Esophagus muscularis mucosa (tissue), 4 donors: ENCODE results near the gene DGKB. TPM values are rescaled to one million over a fixed set of nuclear protein-coding genes. Genes with fewer than 3 reads are reported as not detected.

Experiments used
- DNase-seq: peaks from one replicate; pipeline ENCODE4 v3.0.0-alpha.2; 2017; ENCODE audit errors: extremely low spot score
- H3K27ac ChIP-seq, 4 donors: fragments of 200-600 bp; sonication (generic); replicated peaks in 1 of 4; 1 replicate in 3 of 4; 2 replicates in 1 of 4; pipeline ENCODE4 v1.5.1; 2016 to 2019; ENCODE audit warnings: mild to moderate bottlenecking in 1 of 4
- H3K27me3 ChIP-seq, 4 donors: fragments of 200-600 bp; sonication (generic); one replicate each; pipeline versions ENCODE4 v1.5.1 to v1.6.0; 2016 to 2019
- H3K36me3 ChIP-seq, 4 donors: fragments of 200-600 bp; sonication (generic); one replicate each; pipeline ENCODE4 v1.5.1; 2016 to 2019
- H3K4me1 ChIP-seq, 4 donors: fragments of 200-600 bp; sonication (generic); one replicate each; pipeline ENCODE4 v1.5.1; 2016 to 2019
- H3K4me3 ChIP-seq, 4 donors: fragments of 200-600 bp; sonication (generic); 1 replicate in 2 of 4; 2 replicates in 2 of 4; pipeline ENCODE4 v1.5.1; 2016 to 2019; ENCODE audit warnings: mild to moderate bottlenecking in 4 of 4, moderate library complexity in 1 of 4
- H3K9me3 ChIP-seq, 4 donors: fragments of 200-600 bp; sonication (generic); 1 replicate in 3 of 4; 2 replicates in 1 of 4; pipeline ENCODE4 v1.5.1; 2016 to 2019
- EP300 ChIP-seq: sonication (generic); formaldehyde crosslinking; IDR thresholded peaks from one replicate; pipeline ENCODE4 v1.6.1; 2017; ENCODE audit warnings: antibody characterized with exemption
- POLR2A ChIP-seq: fragments of 450-650 bp; IDR thresholded peaks from one replicate; pipeline ENCODE4 v1.6.1; 2017; ENCODE audit warnings: antibody characterized with exemption, moderate library complexity, mild to moderate bottlenecking, low read depth
- POLR2AphosphoS5 ChIP-seq, 2 donors: sonication (generic); formaldehyde crosslinking; IDR thresholded peaks; one replicate each; pipeline ENCODE4 v1.6.1; 2017; ENCODE audit warnings: antibody characterized with exemption in 2 of 2
- whole genome bisulfite sequencing: methylation state at CpG from one replicate; pipeline ENCODE4 v1.1.5; 2018; 5-methylcytosine and 5-hydroxymethylcytosine counted together
- intact Hi-C: fragments of 100-400 bp; cut with DNase I; formaldehyde crosslinking; loops from one replicate; pipeline ENCODE4 v1.15.1; 2023
- total RNA-seq, 4 donors: library from RNA; depleted of rRNA; stranded (reverse); fragments of >200 nt; gene quantifications; one replicate each; pipeline versions ENCODE4 v1.1.0 to v1.2.1, GENCODE V29; 2016
- TF ChIP-seq, protein P1 (sequence below), 3 experiments: fragments of 200-600 bp in 2 of 3; fragments of 450-650 bp in 1 of 3; sonication (generic) in 2 of 3; IDR thresholded peaks; one replicate each; pipeline ENCODE4 v1.5.1; 2017 to 2019; ENCODE audit warnings: antibody characterized with exemption in 3 of 3, mild to moderate bottlenecking in 2 of 3, moderate library complexity in 1 of 3

The DGKB gene
- total RNA-seq, 4 donors from 2014 or later = 10.4 to 18.5 (median 16.0) TPM

DNA sequence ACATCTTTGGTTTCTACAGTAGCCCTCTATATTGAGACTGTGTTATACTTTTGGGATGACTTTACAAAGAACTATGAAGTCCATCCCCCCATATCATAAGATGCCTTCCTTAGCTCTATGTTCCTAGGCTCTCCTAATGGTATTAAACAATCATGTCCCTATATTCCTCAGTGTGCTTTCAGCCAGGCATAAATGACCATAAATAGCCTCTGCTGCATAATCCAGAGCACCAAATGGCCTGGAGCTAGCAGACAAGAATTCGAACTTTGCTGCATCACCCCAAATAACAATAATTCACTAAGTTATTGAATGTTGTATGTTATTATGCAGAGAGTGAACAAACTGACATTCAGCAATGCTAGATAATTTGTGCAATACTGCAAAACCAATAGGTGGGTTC is 405.2 kb downstream of the DGKB start:
- TF ChIP-seq POLR2AphosphoS5 (IDR thresholded peaks at IDR 0.05) (no peak), POLR2A (no peak), EP300 (no peak)
- TF ChIP-seq, protein P1, sequence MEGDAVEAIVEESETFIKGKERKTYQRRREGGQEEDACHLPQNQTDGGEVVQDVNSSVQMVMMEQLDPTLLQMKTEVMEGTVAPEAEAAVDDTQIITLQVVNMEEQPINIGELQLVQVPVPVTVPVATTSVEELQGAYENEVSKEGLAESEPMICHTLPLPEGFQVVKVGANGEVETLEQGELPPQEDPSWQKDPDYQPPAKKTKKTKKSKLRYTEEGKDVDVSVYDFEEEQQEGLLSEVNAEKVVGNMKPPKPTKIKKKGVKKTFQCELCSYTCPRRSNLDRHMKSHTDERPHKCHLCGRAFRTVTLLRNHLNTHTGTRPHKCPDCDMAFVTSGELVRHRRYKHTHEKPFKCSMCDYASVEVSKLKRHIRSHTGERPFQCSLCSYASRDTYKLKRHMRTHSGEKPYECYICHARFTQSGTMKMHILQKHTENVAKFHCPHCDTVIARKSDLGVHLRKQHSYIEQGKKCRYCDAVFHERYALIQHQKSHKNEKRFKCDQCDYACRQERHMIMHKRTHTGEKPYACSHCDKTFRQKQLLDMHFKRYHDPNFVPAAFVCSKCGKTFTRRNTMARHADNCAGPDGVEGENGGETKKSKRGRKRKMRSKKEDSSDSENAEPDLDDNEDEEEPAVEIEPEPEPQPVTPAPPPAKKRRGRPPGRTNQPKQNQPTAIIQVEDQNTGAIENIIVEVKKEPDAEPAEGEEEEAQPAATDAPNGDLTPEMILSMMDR (IDR thresholded peaks at IDR 0.05) = no peak
- Histone ChIP-seq H3K27me3 (no peaks in the 10 kb centered on the region), H3K9me3 (peaks cover 0 to 4% (median 0%) of the 10 kb centered on the region in 4 donors), H3K4me1 (no peaks in the 10 kb centered on the region), H3K36me3 (no peaks in the 10 kb centered on the region), H3K4me3 (no peak overlapping the region), H3K27ac (no peak overlapping the region)
- 100% methylated on average over 1 of the region's 1 CpG for WGBS
- intact Hi-C loops = no loop called here
- DNase-seq = no peak

DNA sequence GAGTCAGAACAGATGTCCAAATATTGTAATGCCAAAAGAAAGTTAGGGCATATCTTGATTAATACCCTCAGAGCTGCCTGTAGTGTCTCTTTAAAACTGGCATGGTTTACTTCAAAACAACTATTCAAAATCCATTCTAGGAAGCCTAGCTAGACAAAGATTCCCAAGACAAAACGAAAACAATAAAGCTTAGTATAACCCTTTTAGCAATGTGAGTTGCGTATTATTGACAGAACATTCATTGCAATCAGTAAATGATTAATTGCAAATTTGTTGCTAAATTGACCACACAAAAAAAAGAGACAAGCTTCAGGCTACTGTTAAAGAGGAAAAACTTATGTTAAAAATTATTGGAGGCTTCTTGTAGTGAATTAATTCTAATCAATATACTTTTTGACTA is 406.9 kb downstream of the DGKB start:
- no peaks in the 10 kb centered on the region for H3K36me3 ChIP-seq
- 80% methylated on average over 2 of the region's 2 CpGs for WGBS
- H3K9me3 ChIP-seq = no peaks in the 10 kb centered on the region
- intact Hi-C loops = no loop called here
- H3K4me3 ChIP-seq = no peak overlapping the region
- no peaks in the 10 kb centered on the region for H3K4me1 ChIP-seq
- no peak overlapping the region for H3K27ac ChIP-seq
- TF ChIP-seq EP300 (no peak), POLR2AphosphoS5 (IDR thresholded peaks at IDR 0.05) (no peak), POLR2A (no peak)
- TF ChIP-seq, protein P1 (IDR thresholded peaks at IDR 0.05) = no peak
- no peaks in the 10 kb centered on the region for H3K27me3 ChIP-seq
- no peak for DNase-seq

DNA sequence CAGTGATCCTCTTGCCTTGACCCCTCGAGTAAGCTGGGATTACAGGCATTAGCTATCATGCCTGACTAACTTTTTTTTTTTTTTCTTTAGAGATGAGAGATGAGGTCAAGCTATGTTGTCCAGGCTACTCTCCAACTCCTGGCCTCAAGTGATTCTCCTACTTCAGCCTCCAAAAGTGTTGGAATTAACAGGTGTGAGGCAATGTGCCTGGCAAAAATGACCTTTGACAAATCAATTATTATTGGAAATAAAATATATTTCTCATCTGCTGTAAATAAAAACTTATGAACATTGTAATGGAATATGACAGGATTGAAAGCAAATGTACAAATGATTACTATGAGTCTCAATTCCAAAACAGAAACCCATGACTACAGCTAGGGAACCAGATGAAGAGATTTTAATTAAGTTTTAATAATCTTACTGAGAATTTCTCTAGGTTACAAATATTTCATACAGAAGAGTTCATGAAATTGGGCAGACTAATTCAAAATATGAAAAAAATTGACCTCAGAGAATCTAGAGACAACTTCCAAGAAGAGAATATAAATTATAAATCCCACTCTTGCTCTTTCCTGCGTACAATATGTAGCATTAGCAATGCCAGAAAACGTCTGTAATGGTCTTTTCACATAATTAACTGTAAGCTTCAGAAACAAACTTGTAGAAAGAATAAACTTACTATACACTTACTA is 414.7 kb downstream of the DGKB start:
- Histone ChIP-seq H3K4me1 (no peaks in the 10 kb centered on the region), H3K9me3 (no peaks in the 10 kb centered on the region), H3K27ac (no peak overlapping the region), H3K27me3 (no peaks in the 10 kb centered on the region), H3K36me3 (no peaks in the 10 kb centered on the region), H3K4me3 (no peak overlapping the region)
- no peak for TF ChIP-seq EP300
- TF ChIP-seq POLR2AphosphoS5 (IDR thresholded peaks at IDR 0.05) = no peak
- TF ChIP-seq, protein P1 (IDR thresholded peaks at IDR 0.05) = no peak
- no peak for TF ChIP-seq POLR2A
- intact Hi-C loops = no loop called here
- WGBS = 43% methylated on average over 3 of the region's 3 CpGs
- no peak for DNase-seq

DNA sequence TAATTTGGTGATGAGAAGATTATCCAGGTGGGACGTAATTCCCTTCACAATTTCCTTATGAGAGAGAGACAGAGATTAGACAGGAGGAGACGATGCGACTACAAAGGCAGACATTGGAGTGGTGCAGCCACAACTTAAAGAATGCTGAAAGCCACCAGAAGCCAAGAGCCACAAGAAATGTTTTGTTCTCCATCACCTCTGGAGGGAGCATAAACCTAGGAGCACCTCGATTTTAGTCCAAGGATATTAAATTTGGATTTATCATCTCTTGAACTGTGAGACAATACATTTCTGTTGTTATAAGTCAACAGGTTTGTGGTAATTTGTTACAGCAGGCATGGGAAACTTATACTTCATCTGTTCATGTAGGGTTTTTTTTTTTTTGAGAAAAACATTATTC is 418.9 kb downstream of the DGKB start:
- H3K4me1 ChIP-seq = peaks cover 0 to 6% (median 0%) of the 10 kb centered on the region in 4 donors
- DNase-seq = no peak
- intact Hi-C loops = no loop called here
- no peaks in the 10 kb centered on the region for H3K36me3 ChIP-seq
- 65% methylated on average over 4 of the region's 4 CpGs for WGBS
- TF ChIP-seq, protein P1 (IDR thresholded peaks at IDR 0.05) = no peak
- no peak for TF ChIP-seq EP300
- TF ChIP-seq POLR2AphosphoS5 (IDR thresholded peaks at IDR 0.05) = no peak
- TF ChIP-seq POLR2A = no peak
- H3K4me3 ChIP-seq = no peak overlapping the region
- H3K27me3 ChIP-seq = no peaks in the 10 kb centered on the region
- H3K9me3 ChIP-seq = no peaks in the 10 kb centered on the region
- no peak overlapping the region for H3K27ac ChIP-seq

DNA sequence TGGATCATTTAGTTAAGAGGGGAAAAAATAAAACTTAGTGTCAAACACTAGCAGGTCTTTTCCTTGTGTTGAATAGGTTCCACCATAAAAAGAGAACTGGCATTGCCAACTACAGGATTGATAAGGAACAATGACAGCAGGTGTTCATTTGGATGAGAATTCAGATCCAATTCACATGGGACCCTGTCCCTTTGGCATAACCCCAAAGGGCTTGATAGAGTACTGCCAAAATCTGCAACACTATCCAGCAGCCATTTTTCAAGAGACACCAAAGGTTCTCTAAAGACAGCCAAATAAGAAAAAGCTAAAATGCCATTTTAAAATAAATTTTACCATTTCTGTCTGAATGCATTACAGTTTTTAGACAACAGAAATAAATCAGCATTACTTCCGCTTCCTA is 422.3 kb downstream of the DGKB start:
- Histone ChIP-seq H3K4me3 (no peak overlapping the region), H3K4me1 (peaks cover 0 to 6% (median 0%) of the 10 kb centered on the region in 4 donors), H3K9me3 (no peaks in the 10 kb centered on the region), H3K36me3 (no peaks in the 10 kb centered on the region), H3K27ac (no peak overlapping the region), H3K27me3 (no peaks in the 10 kb centered on the region)
- 89% methylated on average over 1 of the region's 1 CpG for WGBS
- DNase-seq = no peak
- TF ChIP-seq, protein P1 (IDR thresholded peaks at IDR 0.05) = no peak
- TF ChIP-seq EP300 (no peak), POLR2AphosphoS5 (IDR thresholded peaks at IDR 0.05) (no peak), POLR2A (no peak)
- intact Hi-C loops = no loop called here
